HG02623 (cell line): ENCODE data around the gene MALSU1.
A peak's percentile ranks its signal among the peaks of the same experiment; 100 is the strongest.

ENCODE experiments used
- ATAC-seq: cut with Tn5 transposase; IDR thresholded peaks from one replicate; pipeline ENCODE4 v1.9.1; 2021; ENCODE audit warnings: moderate library complexity; ENCODE audit not compliant: unreplicated experiment

Gene MALSU1

GRCh38 chr7:23334482-23335056 is 35.4 kb downstream of the MALSU1 start:
- ATAC-seq, result no peak

- ATAC-seq, result no peak
These were observed 36.0 kb downstream of the MALSU1 start for GRCh38 chr7:23335136-23335535.

GRCh38 chr7:23335621-23336020 is 36.5 kb downstream of the MALSU1 start:
- ATAC-seq, result no peak

- ATAC-seq, result no peak
These were observed 36.9 kb downstream of the MALSU1 start for GRCh38 chr7:23336086-23336485.

- no peak for ATAC-seq
These were observed 37.7 kb downstream of the MALSU1 start for GRCh38 chr7:23336799-23337283.

GRCh38 chr7:23337374-23337773 is 38.2 kb downstream of the MALSU1 start:
- ATAC-seq, result no peak

GRCh38 chr7:23338439-23338838 is 39.3 kb downstream of the MALSU1 start:
- no peak for ATAC-seq

- no peak for ATAC-seq
These were observed 39.7 kb downstream of the MALSU1 start for GRCh38 chr7:23338863-23339262.

GRCh38 chr7:23341846-23342598 is 42.9 kb downstream of the MALSU1 start:
- no peak for ATAC-seq

- ATAC-seq, result no peak
These were observed 44.0 kb downstream of the MALSU1 start for GRCh38 chr7:23343102-23343501.

GRCh38 chr7:23343806-23344475 is 44.8 kb downstream of the MALSU1 start:
- no peak for ATAC-seq

- ATAC-seq, result no peak
These were observed 46.5 kb downstream of the MALSU1 start for GRCh38 chr7:23345601-23346000.

GRCh38 chr7:23346316-23346715 is 47.2 kb downstream of the MALSU1 start:
- ATAC-seq, result no peak

GRCh38 chr7:23347033-23347681 is 48.0 kb downstream of the MALSU1 start:
- no peak for ATAC-seq

GRCh38 chr7:23347682-23348180 is 48.6 kb downstream of the MALSU1 start:
- ATAC-seq, result no peak

GRCh38 chr7:23349484-23350157 is 50.5 kb downstream of the MALSU1 start:
- ATAC-seq, result no peak

GRCh38 chr7:23350466-23350865 is 51.3 kb downstream of the MALSU1 start:
- ATAC-seq, result no peak

GRCh38 chr7:23353172-23353571 is 54.0 kb downstream of the MALSU1 start:
- peak; percentile 42 for ATAC-seq

- ATAC-seq, result no peak
These were observed 57.0 kb downstream of the MALSU1 start for GRCh38 chr7:23356168-23356567.

- no peak for ATAC-seq
These were observed 57.6 kb downstream of the MALSU1 start for GRCh38 chr7:23356726-23357125.
